SK-N-SH (cell line): Measurements from ENCODE around the gene RTN3. TPM values are rescaled to one million over a fixed set of nuclear protein-coding genes. Genes with fewer than 3 reads are reported as not detected.

Source experiments
- CTCF ChIA-PET: fragments of 300-600, 350-600 bp; formaldehyde crosslinking; extraction: SDS; loops from one replicate; lab custom pipeline; 2021; lab: Yijun Ruan, JAX
- POLR2A ChIA-PET: fragments of 350-600 bp; sonication (Branson Sonifier 250); formaldehyde crosslinking; extraction: SDS; loops from one replicate; lab custom pipeline; 2020; ENCODE audit warnings: antibody characterized with exemption, inconsistent platforms; lab: Yijun Ruan, JAX
- DNase-seq: peaks from one replicate; pipeline ENCODE4 v3.0.0; 2012
- H2AFZ ChIP-seq: fragments of 200-600 bp; sonication (generic); 2 replicates; pipeline ENCODE4 v1.8.1; 2016; ENCODE audit warnings: antibody characterized with exemption, mild to moderate bottlenecking, low read depth
- H3F3A ChIP-seq: fragments of 200-600 bp; sonication (generic); replicated peaks from 2 replicates; pipeline ENCODE3; 2016; ENCODE audit warnings: antibody characterized with exemption, mild to moderate bottlenecking; ENCODE audit not compliant: insufficient read depth
- H3K27ac ChIP-seq, 2 experiments: fragments of 200-500 bp in 1 of 2; fragments of 200-600 bp in 1 of 2; sonication (Bioruptor generic) in 1 of 2; sonication (generic), shearing (Covaris generic) in 1 of 2; 2 replicates each; pipeline versions ENCODE4 v1.5.1 to v1.6.1; 2014 to 2016; ENCODE audit warnings: low read depth in 2 of 2, inconsistent platforms in 1 of 2, low read length in 1 of 2, mild to moderate bottlenecking in 1 of 2, mixed read lengths in 1 of 2
- H3K27me3 ChIP-seq: fragments of 200-600 bp; sonication (generic), shearing (Covaris generic); 2 replicates; pipeline ENCODE4 v1.6.1; 2016; ENCODE audit warnings: mixed run types; ENCODE audit not compliant: insufficient read depth
- H3K36me3 ChIP-seq, 2 experiments: fragments of 200-500 bp in 1 of 2; fragments of 200-600 bp in 1 of 2; sonication (Bioruptor generic) in 1 of 2; sonication (generic) in 1 of 2; replicated peaks in 1 of 2; 2 replicates each; pipeline versions ENCODE3 to v1.5.1; 2014 to 2016; ENCODE audit warnings: low read length in 1 of 2, mild to moderate bottlenecking in 1 of 2; ENCODE audit not compliant: insufficient read depth in 2 of 2, control insufficient read depth in 1 of 2
- H3K4me1 ChIP-seq, 2 experiments: fragments of 200-500 bp in 1 of 2; fragments of 200-600 bp in 1 of 2; sonication (Bioruptor generic) in 1 of 2; sonication (generic), shearing (Covaris generic) in 1 of 2; 2 replicates each; pipeline versions ENCODE4 v1.5.1 to v1.6.1; 2014 to 2016; ENCODE audit warnings: low read depth in 1 of 2, low read length in 1 of 2, mixed run types in 1 of 2; ENCODE audit not compliant: insufficient read depth in 2 of 2, control insufficient read depth in 1 of 2
- H3K4me2 ChIP-seq: fragments of 200-600 bp; sonication (generic), shearing (Covaris generic); 2 replicates; pipeline ENCODE4 v1.6.1; 2017; ENCODE audit warnings: mixed run types
- H3K4me3 ChIP-seq, 2 experiments: fragments of 200-500 bp in 1 of 2; fragments of 200-600 bp in 1 of 2; sonication (Bioruptor generic) in 1 of 2; sonication (generic), shearing (Covaris generic) in 1 of 2; 2 replicates each; pipeline versions ENCODE4 v1.5.1 to v1.8.1; 2014 to 2016; ENCODE audit warnings: low read depth in 2 of 2, inconsistent platforms in 1 of 2, low read length in 1 of 2, mild to moderate bottlenecking in 1 of 2, mixed read lengths in 1 of 2, moderate library complexity in 1 of 2
- H3K79me2 ChIP-seq: fragments of 200-600 bp; sonication (generic); 2 replicates; pipeline ENCODE4 v1.8.1; 2017; ENCODE audit warnings: mild to moderate bottlenecking; ENCODE audit not compliant: insufficient read depth
- H3K9ac ChIP-seq: fragments of 200-600 bp; sonication (generic); 2 replicates; pipeline ENCODE4 v1.6.1; 2017; ENCODE audit warnings: mixed run types
- H3K9me2 ChIP-seq: fragments of 200-600 bp; sonication (generic); 2 replicates; pipeline ENCODE4 v1.6.1; 2017; ENCODE audit warnings: mixed run types
- H3K9me3 ChIP-seq: fragments of 200-600 bp; sonication (generic); 2 replicates; pipeline ENCODE4 v1.6.1; 2017; ENCODE audit warnings: mixed run types, mild to moderate bottlenecking, moderate library complexity
- H4K20me1 ChIP-seq: fragments of 200-600 bp; sonication (generic); 2 replicates; pipeline ENCODE4 v1.6.1; 2017; ENCODE audit warnings: mild to moderate bottlenecking, mixed run types; ENCODE audit not compliant: insufficient read depth
- EP300 ChIP-seq, 2 experiments: IDR thresholded peaks; 2 replicates each; pipeline versions ENCODE4 v1.4.0 to v1.6.1; 2012; ENCODE audit warnings: borderline replicate concordance in 1 of 2, low read depth in 1 of 2, low read length in 1 of 2
- EZH2phosphoT487 ChIP-seq: fragments of 200-600 bp; sonication (generic); IDR thresholded peaks from 2 replicates; pipeline ENCODE4 v1.6.1; 2017; ENCODE audit warnings: low read depth, mixed run types, mild to moderate bottlenecking, antibody characterized with exemption, moderate library complexity, borderline replicate concordance
- RAD21 ChIP-seq: IDR thresholded peaks from 2 replicates; pipeline ENCODE4 v1.6.1; 2012; ENCODE audit warnings: mild to moderate bottlenecking, low read length
- RCOR1 ChIP-seq: fragments of 150-350 bp; IDR thresholded peaks from 2 replicates; pipeline ENCODE4 v1.6.1; 2017; ENCODE audit warnings: antibody characterized with exemption, low read length
- RFX5 ChIP-seq: IDR thresholded peaks from 2 replicates; pipeline ENCODE4 v1.6.1; 2012; ENCODE audit warnings: mild to moderate bottlenecking, improper control_type of control experiment, low read length
- SIN3A ChIP-seq: IDR thresholded peaks from 2 replicates; pipeline ENCODE4 v1.6.1; 2012; ENCODE audit warnings: low read depth, mild to moderate bottlenecking, low read length, moderate library complexity, borderline replicate concordance
- SMC3 ChIP-seq: IDR thresholded peaks from 2 replicates; pipeline ENCODE4 v1.6.1; 2012; ENCODE audit warnings: low read depth, low read length, improper control_type of control experiment
- USF1 ChIP-seq: IDR thresholded peaks from 2 replicates; pipeline ENCODE4 v1.4.0; 2012; ENCODE audit warnings: low read depth, borderline replicate concordance
- ZBTB33 ChIP-seq: IDR thresholded peaks from 2 replicates; pipeline ENCODE4 v1.4.0; 2012; ENCODE audit warnings: low read depth, borderline replicate concordance
- WGBS: methylation state at CpG from one replicate; pipeline ENCODE4 v1.1.6; 2017; ENCODE audit warnings: low lambda C conversion rate; 5-methylcytosine and 5-hydroxymethylcytosine counted together
- polyA plus RNA-seq, 3 experiments: library from polyadenylated mRNA; depleted of rRNA; stranded (reverse); fragments of >200 nt; gene quantifications; 2 replicates each; pipeline ENCODE4 v1.2.3, GENCODE V29; 2012
- TF ChIP-seq, protein P1 (sequence below): IDR thresholded peaks from 2 replicates; pipeline ENCODE4 v1.4.0; 2012; ENCODE audit warnings: low read depth

Gene RTN3
- polyA plus RNA-seq, 1 of the 3 experiments (the other 2 are of a cell fraction), result 52.7 TPM

- Histone ChIP-seq H3K36me3 (peaks cover 29 to 60% of the 10 kb centered on the region in 2 experiments), H3K9me2 (no peaks in the 10 kb centered on the region), H3K9me3 (no peaks in the 10 kb centered on the region), H3K4me2 (no peak overlapping the region), H2AFZ (no peak overlapping the region), H3K27me3 (no peaks in the 10 kb centered on the region), H3K4me1 (no peaks in the 10 kb centered on the region; a peak in 1 of 4 replicates), H3K4me3 (no peak overlapping the region), H3K79me2 (peaks cover 2% of the 10 kb centered on the region; the same call in 1 of the 2 replicates), H4K20me1 (peaks cover 8% of the 10 kb centered on the region; the same call in 1 of the 2 replicates)
- POLR2A ChIA-PET, result no interaction called here
- CTCF ChIA-PET, result no interaction called here
- 95% methylated on average over 4 of the region's 5 CpGs for WGBS
- no peak for TF ChIP-seq SMC3
- TF ChIP-seq USF1, result no peak
- TF ChIP-seq SIN3A, result no peak
- TF ChIP-seq, protein P1, sequence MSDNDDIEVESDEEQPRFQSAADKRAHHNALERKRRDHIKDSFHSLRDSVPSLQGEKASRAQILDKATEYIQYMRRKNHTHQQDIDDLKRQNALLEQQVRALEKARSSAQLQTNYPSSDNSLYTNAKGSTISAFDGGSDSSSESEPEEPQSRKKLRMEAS, result no peak
- TF ChIP-seq EZH2phosphoT487, result no peak
- TF ChIP-seq EP300 (IDR thresholded peaks at IDR 0.05; ENCODE audit: borderline replicate concordance in 1 of 2, low read depth in 1 of 2, low read length in 1 of 2), result no peak
- TF ChIP-seq ZBTB33, result no peak
- TF ChIP-seq RFX5, result no peak
- TF ChIP-seq, all 33 proteins: peak for 0
- H3K27ac ChIP-seq, result no peak overlapping the region
- H3K9ac ChIP-seq, result no peak overlapping the region
- H3F3A ChIP-seq, result peaks cover 7% of the 10 kb centered on the region
- DNase-seq, result no peak
Measured at GRCh38 chr11:63760487-63761079, 79.3 kb downstream of the RTN3 start.

- H3K4me1 ChIP-seq, result peaks cover 0 to 4% of the 10 kb centered on the region in 2 experiments; a peak in 1 of 4 replicates
- WGBS, result 81% methylated on average over 5 of the region's 10 CpGs
- DNase-seq, result no peak
- no peak overlapping the region for H3K4me3 ChIP-seq
- no peaks in the 10 kb centered on the region for H3K27me3 ChIP-seq
- H3K9ac ChIP-seq, result no peak overlapping the region
- no peaks in the 10 kb centered on the region for H3K9me2 ChIP-seq
- H2AFZ ChIP-seq, result no peak overlapping the region
- H3K9me3 ChIP-seq, result no peaks in the 10 kb centered on the region
- no peak for TF ChIP-seq RAD21
- no peak for TF ChIP-seq RCOR1
- no peak for TF ChIP-seq USF1
- POLR2A ChIA-PET, result no interaction called here
- H3K79me2 ChIP-seq, result peaks cover 8% of the 10 kb centered on the region
- CTCF ChIA-PET, result no interaction called here
- no peak overlapping the region for H3K27ac ChIP-seq
- no peak overlapping the region for H3K4me2 ChIP-seq
- H4K20me1 ChIP-seq, result peaks cover 14% of the 10 kb centered on the region
- peaks cover 29 to 66% of the 10 kb centered on the region in 2 experiments for H3K36me3 ChIP-seq
- H3F3A ChIP-seq, result peaks cover 7% of the 10 kb centered on the region
Measured at GRCh38 chr11:63761188-63761587, 79.9 kb downstream of the RTN3 start.
